IPS DF 4.7 (cell line): ENCODE data around the gene RNF151.
"Not testable (repeated sequence)": the region's sequence is repeated elsewhere in the genome, so short reads cannot be mapped to it uniquely, and the experiment has no call there.

Experiments used
- DNase-seq: peaks from one replicate; pipeline ENCODE4 v3.0.0-alpha.2; 2013; ENCODE audit warnings: low spot score; ENCODE audit errors: extremely low read depth

RNF151 gene

DNA sequence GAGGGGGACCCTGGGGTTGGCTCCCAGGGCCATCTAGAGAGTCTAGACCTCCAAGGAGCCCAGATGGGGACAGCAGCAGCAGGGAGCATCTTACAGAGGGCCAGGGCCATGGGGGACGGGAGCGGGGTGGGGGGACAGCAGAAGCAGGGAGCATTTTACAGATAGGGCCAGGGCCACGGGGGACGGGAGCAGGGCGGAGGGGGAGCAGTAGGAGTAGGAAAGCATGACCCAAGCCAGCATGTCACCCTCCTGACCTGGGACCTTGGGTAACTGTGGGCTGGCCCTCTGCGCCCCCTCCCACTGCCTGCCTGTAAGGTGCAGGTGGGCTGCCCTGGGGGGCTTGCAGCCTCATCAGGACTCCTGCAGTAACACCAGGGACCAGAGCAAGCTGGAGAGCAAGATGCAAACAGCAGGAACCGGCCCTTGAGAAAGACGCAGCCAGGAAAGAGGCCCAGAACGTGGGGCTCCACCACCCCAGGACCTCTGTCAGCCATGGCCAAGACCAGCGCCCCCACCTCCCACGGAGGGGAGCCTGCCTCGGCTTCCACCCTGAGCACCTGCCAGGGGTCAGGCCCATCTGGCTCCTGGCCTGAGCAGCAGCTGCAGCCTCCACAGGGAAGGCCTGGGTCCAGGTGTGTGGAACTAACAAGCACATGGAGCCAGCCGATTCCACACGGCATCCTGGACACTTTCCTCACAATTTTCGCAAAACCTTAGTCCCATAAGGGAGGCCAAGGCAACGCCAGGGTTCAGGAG is 40.6 kb downstream of the RNF151 start:
- no peak for DNase-seq

- DNase-seq: no peak
These were observed 41.4 kb downstream of the RNF151 start for GRCh38 chr16:2008009-2008526.

DNA sequence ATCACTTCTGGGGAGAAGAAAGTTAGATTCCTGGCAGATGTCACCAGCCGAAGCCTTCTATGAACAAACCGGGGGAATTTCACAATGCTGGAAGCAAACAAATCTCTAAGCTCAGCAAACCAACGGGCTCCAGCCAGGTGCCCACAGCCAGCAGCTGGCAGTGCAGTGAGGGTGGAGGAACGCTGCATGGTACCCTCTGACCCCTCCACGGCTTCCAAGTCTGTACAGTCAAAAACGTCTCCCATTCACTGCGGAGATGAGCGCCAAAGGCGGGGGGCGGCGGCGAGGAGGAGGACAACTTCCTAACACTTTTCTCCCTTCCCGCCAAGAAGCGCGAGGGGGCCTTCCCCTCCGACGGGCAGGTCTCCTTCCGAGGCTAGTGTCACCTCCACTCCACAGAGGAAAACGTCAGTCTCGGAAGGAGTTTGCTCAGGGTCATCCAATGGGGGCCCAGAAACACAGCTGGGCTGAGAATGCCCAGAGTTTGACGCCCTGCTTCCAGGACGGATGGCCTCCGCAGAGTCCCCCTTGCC is 42.0 kb downstream of the RNF151 start:
- no peak for DNase-seq

- DNase-seq: no peak
These were observed 42.6 kb downstream of the RNF151 start for GRCh38 chr16:2009164-2009711.

DNA sequence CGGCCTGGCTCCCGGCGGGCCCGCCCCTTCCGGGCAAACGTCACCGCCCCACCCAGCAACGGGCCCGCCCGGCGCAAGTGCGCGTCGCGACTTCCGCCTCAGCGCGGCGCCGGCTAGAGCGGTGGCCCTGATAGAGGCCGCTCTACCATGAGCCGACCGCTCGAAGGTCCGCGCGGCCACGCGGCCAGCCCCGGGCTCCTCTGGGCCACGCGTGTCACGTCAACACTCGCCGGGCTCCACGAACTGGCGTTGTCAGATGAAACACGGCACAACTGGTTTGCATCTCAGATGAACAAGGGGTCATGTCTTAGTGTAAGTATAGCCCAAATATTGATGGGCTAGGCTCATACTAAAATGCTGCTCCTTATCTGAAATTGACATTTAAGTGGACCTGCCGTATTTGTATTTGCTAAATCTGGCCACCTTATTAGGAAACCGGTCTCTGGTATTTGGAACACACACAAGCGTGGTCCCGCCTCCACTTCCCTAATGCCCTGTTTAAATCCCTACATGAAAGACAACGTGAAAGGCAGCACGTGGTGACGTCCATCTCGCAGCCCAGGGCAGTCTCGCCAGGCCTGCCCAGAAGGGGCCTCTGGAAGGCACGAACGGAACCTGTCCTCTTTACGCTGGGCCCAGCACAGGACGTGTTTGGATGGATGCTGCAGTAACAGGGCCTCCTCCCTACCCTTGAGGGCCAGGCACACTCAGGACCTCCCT is 43.3 kb downstream of the RNF151 start, which contains the start of gene ZNF598:
TSS of gene ZNF598 (minus strand) at position 31 of the 720 bp plus-strand sequence.
- no peak for DNase-seq

DNA sequence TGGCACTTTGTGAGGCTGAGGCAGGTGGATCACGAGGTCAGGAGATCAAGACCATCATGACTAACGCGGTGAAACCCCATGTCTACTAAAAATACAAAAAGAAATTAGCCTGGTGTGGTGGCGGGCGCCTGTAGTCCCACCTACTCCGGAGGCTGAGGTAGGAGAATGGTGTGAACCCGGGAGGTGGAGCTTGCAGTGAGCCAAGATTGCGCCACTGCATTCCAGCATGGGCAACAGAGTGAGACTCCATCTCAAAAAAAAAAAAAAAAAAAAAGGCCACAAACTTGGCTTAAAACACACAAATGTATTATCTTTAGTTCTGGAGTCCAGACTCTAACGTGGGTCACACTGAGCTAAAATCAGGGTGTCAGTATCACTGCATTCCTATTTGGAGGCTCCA is 45.1 kb downstream of the RNF151 start:
- DNase-seq: not testable (repeated sequence)

DNA sequence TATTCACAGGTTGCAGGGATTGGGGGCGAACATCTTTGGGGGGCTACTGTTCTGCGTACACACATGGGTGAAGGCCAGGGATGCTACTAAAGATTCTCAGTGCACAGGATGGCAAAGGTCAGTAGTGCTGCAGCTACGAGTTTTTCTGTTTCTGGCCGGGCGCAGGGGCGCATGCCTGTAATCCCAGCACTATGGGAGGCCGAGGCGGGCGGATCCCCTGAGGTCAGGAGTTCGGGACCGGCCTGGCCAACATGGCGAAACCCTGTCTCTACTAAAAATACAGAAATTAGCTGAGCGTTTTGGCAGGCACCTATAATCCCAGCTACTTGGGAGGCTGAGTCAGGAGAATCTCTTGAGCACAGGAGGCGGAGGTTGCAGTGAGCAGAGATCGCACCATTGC is 46.9 kb downstream of the RNF151 start:
- no peak for DNase-seq

DNA sequence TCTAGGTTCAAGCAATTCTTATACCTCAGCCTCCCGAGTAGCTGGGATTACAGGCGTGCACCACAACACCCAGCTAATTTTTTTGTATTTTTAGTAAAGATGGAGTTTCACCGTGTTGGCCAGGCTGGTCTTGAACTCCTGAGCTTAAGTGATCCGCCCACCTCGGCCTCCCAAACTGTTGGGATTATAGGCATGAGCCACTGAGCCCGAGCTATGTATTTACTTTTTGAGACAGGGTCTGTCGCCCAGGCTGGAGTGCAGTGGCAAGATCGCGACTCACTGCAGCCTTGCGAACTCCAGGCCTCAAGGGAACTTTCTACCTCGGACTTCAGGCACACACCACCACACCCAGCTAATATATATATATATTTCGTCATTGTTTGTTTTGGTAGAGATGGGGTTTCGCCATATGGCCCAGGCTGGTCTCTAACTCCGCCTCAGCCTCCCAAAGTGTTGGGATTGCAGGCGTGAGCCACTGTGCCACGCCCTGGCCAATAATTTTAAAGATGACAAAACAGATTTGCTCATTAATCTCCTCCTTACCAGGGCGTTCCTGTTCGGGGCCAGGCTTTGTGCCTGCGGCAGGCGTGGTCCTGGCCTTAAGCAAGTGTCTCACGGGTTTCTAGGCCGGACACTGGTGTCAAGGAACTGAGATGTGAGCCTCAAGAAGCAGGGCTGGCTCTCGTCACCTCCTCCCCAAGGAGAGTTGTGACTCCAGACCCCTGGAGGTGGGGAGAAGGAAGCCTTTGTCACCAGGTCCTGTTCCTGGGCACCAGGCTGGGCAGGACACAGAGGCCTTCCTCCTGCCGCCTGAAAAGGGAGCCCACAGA is 48.7 kb downstream of the RNF151 start:
- DNase-seq: no peak

- DNase-seq: no peak
These were observed 49.2 kb downstream of the RNF151 start for GRCh38 chr16:2015947-2016208.

DNA sequence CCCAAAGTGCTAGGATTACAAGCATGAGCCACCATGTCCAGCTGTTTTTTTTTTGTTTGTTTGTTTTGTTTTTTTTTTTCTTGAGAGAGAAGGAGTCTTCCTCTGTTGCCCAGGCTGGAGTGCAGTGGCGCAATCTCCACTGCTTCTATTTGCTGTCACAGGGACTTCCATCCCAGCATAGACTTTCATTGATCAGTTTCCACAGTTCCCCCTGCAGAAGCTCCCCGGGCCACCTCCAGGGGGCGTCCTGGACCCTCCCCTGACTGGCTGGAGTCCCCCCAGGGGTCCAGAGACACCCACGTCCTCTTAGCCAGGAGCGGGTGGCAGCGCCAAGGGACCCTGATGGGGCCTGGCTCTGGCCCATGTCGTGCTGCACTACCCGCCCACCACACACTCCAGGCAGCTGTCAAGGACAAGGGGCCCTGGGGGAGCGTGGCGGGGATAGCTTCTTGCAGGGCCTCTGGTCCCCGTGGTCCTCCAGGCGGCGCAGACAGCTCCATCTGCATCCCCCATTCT is 49.8 kb downstream of the RNF151 start:
- no peak for DNase-seq
